ENCODE data around the gene GPHN.
"Not testable (repeated sequence)": the region's sequence is repeated elsewhere in the genome, so short reads cannot be mapped to it uniquely, and the experiment has no call there.

The GPHN gene

GRCh38 chr14:66696326-66696725, 188.4 kb downstream of the GPHN start:
- no peak for DNase-seq

- DNase-seq = no peak
Observed at GRCh38 chr14:66698503-66698902, 190.6 kb downstream of the GPHN start.

- DNase-seq = no peak
Observed at GRCh38 chr14:66701813-66702212, 193.9 kb downstream of the GPHN start.

GRCh38 chr14:66708267-66708666, 200.3 kb downstream of the GPHN start:
- no peak for DNase-seq

GRCh38 chr14:66709291-66709690, 201.3 kb downstream of the GPHN start:
- DNase-seq = no peak

- not testable (repeated sequence) for DNase-seq
Observed at GRCh38 chr14:66714291-66714690, 206.3 kb downstream of the GPHN start.

GRCh38 chr14:66715313-66715712, 207.4 kb downstream of the GPHN start:
- DNase-seq = not testable (repeated sequence)

GRCh38 chr14:66716227-66716626, 208.3 kb downstream of the GPHN start:
- no peak for DNase-seq

- no peak for DNase-seq
Observed at GRCh38 chr14:66717561-66718140, 209.7 kb downstream of the GPHN start.

GRCh38 chr14:66724996-66725395, 217.0 kb downstream of the GPHN start:
- no peak for DNase-seq

GRCh38 chr14:66731298-66731697, 223.4 kb downstream of the GPHN start:
- not testable (repeated sequence) for DNase-seq

GRCh38 chr14:66735853-66736252, 227.9 kb downstream of the GPHN start:
- no peak for DNase-seq

- no peak for DNase-seq
Observed at GRCh38 chr14:66739826-66740225, 231.9 kb downstream of the GPHN start.

GRCh38 chr14:66745078-66745477, 237.1 kb downstream of the GPHN start:
- no peak for DNase-seq

GRCh38 chr14:66746316-66747006, 238.5 kb downstream of the GPHN start:
- DNase-seq = peak; percentile 4

GRCh38 chr14:66752109-66752508, 244.2 kb downstream of the GPHN start:
- no peak for DNase-seq

GRCh38 chr14:66758031-66758613, 250.2 kb downstream of the GPHN start:
- DNase-seq = no peak

- no peak for DNase-seq
Observed at GRCh38 chr14:66772146-66772545, 264.2 kb downstream of the GPHN start.

GRCh38 chr14:66782853-66783252, 274.9 kb downstream of the GPHN start:
- DNase-seq = no peak

- no peak for DNase-seq
Observed at GRCh38 chr14:66790101-66790500, 282.2 kb downstream of the GPHN start.

- DNase-seq = no peak
Observed at GRCh38 chr14:66802962-66803361, 295.0 kb downstream of the GPHN start.

- no peak for DNase-seq
Observed at GRCh38 chr14:66804141-66804540, 296.2 kb downstream of the GPHN start.

GRCh38 chr14:66813636-66814035, 305.7 kb downstream of the GPHN start:
- DNase-seq = no peak

- DNase-seq = no peak
Observed at GRCh38 chr14:66815687-66816086, 307.7 kb downstream of the GPHN start.
